Activated naive CD4-positive, alpha-beta T cell treated with anti-CD3 and anti-CD28 coated beads for 36 hours (primary cell): ENCODE results near the gene DET1. TPM values are rescaled to one million over a fixed set of nuclear protein-coding genes. Genes with fewer than 3 reads are reported as not detected.
"Not testable (repeated sequence)": the region's sequence is repeated elsewhere in the genome, so short reads cannot be mapped to it uniquely, and the experiment has no call there.

Experiments used
- CTCF ChIA-PET: fragments of 350-600 bp; sonication (Branson Sonifier 250); formaldehyde crosslinking; loops from one replicate; lab custom pipeline; 2021; ENCODE audit warnings: antibody characterized with exemption; lab: Charles Lee
- DNase-seq: peaks from one replicate; pipeline ENCODE4 v3.0.0-alpha.2; 2020
- H3K27ac Mint-ChIP-seq: one replicate; pipeline ENCODE4 v1.8.0; 2021; ENCODE audit warnings: mild to moderate bottlenecking, mixed read lengths
- H3K27me3 Mint-ChIP-seq: one replicate; pipeline ENCODE4 v1.8.0; 2021; ENCODE audit warnings: low read depth, mixed read lengths
- H3K36me3 Mint-ChIP-seq: one replicate; pipeline ENCODE4 v1.8.0; 2021; ENCODE audit warnings: low read depth, mixed read lengths
- H3K4me1 Mint-ChIP-seq: one replicate; pipeline ENCODE4 v1.8.0; 2021; ENCODE audit warnings: low read depth, mixed read lengths
- H3K4me3 Mint-ChIP-seq: one replicate; pipeline ENCODE4 v1.8.0; 2021; ENCODE audit warnings: mild to moderate bottlenecking, moderate library complexity, mixed read lengths
- H3K9me3 Mint-ChIP-seq: one replicate; pipeline ENCODE4 v1.8.0; 2021; ENCODE audit warnings: mixed read lengths
- intact Hi-C: fragments of 100-400 bp; cut with micrococcal nuclease; formaldehyde crosslinking; loops from one replicate; pipeline ENCODE4 v1.15.1; 2023
- total RNA-seq, 2 experiments: library from RNA; stranded (reverse); gene quantifications; one replicate each; pipeline ENCODE4 v1.2.3, GENCODE V29; 2021

Gene DET1
- total RNA-seq, 2 experiments from 2014 or later: 2.0 to 2.9 TPM

GRCh38 chr15:88487178-88487795 lies 59.2 kb downstream of the DET1 start:
- CTCF ChIA-PET: no interaction called here
- DNase-seq: no peak
- intact Hi-C loops: no loop called here
- Mint-ChIP-seq H3K4me3 (no peak overlapping the region), H3K27ac (peak overlapping the region; percentile 1), H3K36me3 (no peaks in the 10 kb centered on the region), H3K4me1 (no peaks in the 10 kb centered on the region), H3K27me3 (no peaks in the 10 kb centered on the region), H3K9me3 (no peaks in the 10 kb centered on the region)

GRCh38 chr15:88484682-88485331 lies 61.7 kb downstream of the DET1 start:
- Mint-ChIP-seq H3K27ac (no peak overlapping the region), H3K36me3 (no peaks in the 10 kb centered on the region), H3K9me3 (no peaks in the 10 kb centered on the region), H3K27me3 (no peaks in the 10 kb centered on the region), H3K4me3 (no peak overlapping the region), H3K4me1 (no peaks in the 10 kb centered on the region)
- DNase-seq: no peak
- intact Hi-C loops: no loop called here
- CTCF ChIA-PET: interaction anchor here (2.3 kb wide), 1 partner anchor 179 kb away, joined by 5 read pairs; no protein-coding TSS in a partner anchor

GRCh38 chr15:88482263-88482662 lies 64.2 kb downstream of the DET1 start:
- Mint-ChIP-seq H3K36me3 (peaks cover 6% of the 10 kb centered on the region), H3K4me1 (no peaks in the 10 kb centered on the region), H3K27ac (no peak overlapping the region), H3K9me3 (no peaks in the 10 kb centered on the region), H3K27me3 (no peaks in the 10 kb centered on the region), H3K4me3 (no peak overlapping the region)
- no peak for DNase-seq
- CTCF ChIA-PET: interaction anchor here (1.0 kb wide), 1 partner anchor 157 kb away, joined by 3 read pairs; the partner anchor contains the start of gene ISG20
- intact Hi-C loops: no loop called here

GRCh38 chr15:88480981-88481380 lies 65.5 kb downstream of the DET1 start:
- no peaks in the 10 kb centered on the region for H3K27me3 Mint-ChIP-seq
- CTCF ChIA-PET: interaction anchor here (0.7 to 1.6 kb wide), 3 partner anchors 10 to 175 kb away, joined by 3 read pairs; partner anchors contain the start of gene ISG20

GRCh38 chr15:88479169-88479568 lies 67.3 kb downstream of the DET1 start:
- Mint-ChIP-seq H3K36me3 (peaks cover 12% of the 10 kb centered on the region), H3K27ac (no peak overlapping the region), H3K4me1 (no peaks in the 10 kb centered on the region), H3K9me3 (no peaks in the 10 kb centered on the region), H3K27me3 (no peaks in the 10 kb centered on the region), H3K4me3 (no peak overlapping the region)
- CTCF ChIA-PET: no interaction called here
- intact Hi-C loops: no loop called here
- DNase-seq: no peak

More at GRCh38 chr15:88480981-88481380, 65.5 kb downstream of the DET1 start:
- Mint-ChIP-seq H3K36me3 (peaks cover 12% of the 10 kb centered on the region), H3K4me3 (no peak overlapping the region), H3K27ac (no peak overlapping the region), H3K4me1 (no peaks in the 10 kb centered on the region), H3K9me3 (no peaks in the 10 kb centered on the region)
- no peak for DNase-seq
- intact Hi-C loops: no loop called here

- CTCF ChIA-PET: interaction anchor here (2.3 kb wide), 1 partner anchor 186 kb away, joined by 8 read pairs; no protein-coding TSS in a partner anchor
- no peak overlapping the region for H3K4me3 Mint-ChIP-seq
- H3K9me3 Mint-ChIP-seq: no peaks in the 10 kb centered on the region
- no peaks in the 10 kb centered on the region for H3K4me1 Mint-ChIP-seq
- H3K36me3 Mint-ChIP-seq: peaks cover 12% of the 10 kb centered on the region
- no peak overlapping the region for H3K27ac Mint-ChIP-seq
- intact Hi-C loops: no loop called here
- H3K27me3 Mint-ChIP-seq: no peaks in the 10 kb centered on the region
- DNase-seq: no peak
Observed at GRCh38 chr15:88477904-88478303, 68.6 kb downstream of the DET1 start.

- H3K36me3 Mint-ChIP-seq: peaks cover 16% of the 10 kb centered on the region
- intact Hi-C loops: no loop called here
- no peaks in the 10 kb centered on the region for H3K27me3 Mint-ChIP-seq
- H3K27ac Mint-ChIP-seq: no peak overlapping the region
- H3K9me3 Mint-ChIP-seq: no peaks in the 10 kb centered on the region
- H3K4me3 Mint-ChIP-seq: no peak overlapping the region
- DNase-seq: no peak
- CTCF ChIA-PET: interaction anchor here (2.3 kb wide), 1 partner anchor 187 kb away, joined by 8 read pairs; no protein-coding TSS in a partner anchor
- peaks cover 4% of the 10 kb centered on the region for H3K4me1 Mint-ChIP-seq
Observed at GRCh38 chr15:88477126-88477525, 69.4 kb downstream of the DET1 start.

- CTCF ChIA-PET: interaction anchor here (2.3 kb wide), 1 partner anchor 187 kb away, joined by 8 read pairs; no protein-coding TSS in a partner anchor
- Mint-ChIP-seq H3K4me1 (peaks cover 9% of the 10 kb centered on the region), H3K36me3 (peaks cover 16% of the 10 kb centered on the region), H3K27ac (no peak overlapping the region), H3K27me3 (no peaks in the 10 kb centered on the region), H3K9me3 (no peaks in the 10 kb centered on the region), H3K4me3 (no peak overlapping the region)
- DNase-seq: peak; percentile 29
- intact Hi-C loops: loop anchor here (1.0 kb wide), 2 partner anchors 138 to 188 kb away; no protein-coding TSS in a partner anchor
Observed at GRCh38 chr15:88476635-88477060, 69.8 kb downstream of the DET1 start.

- H3K27me3 Mint-ChIP-seq, H3K9me3 Mint-ChIP-seq, intact Hi-C loops, DNase-seq, H3K4me3 Mint-ChIP-seq, H3K27ac Mint-ChIP-seq, H3K4me1 Mint-ChIP-seq: not testable (repeated sequence)
- CTCF ChIA-PET: interaction anchor here (0.7 to 1.5 kb wide), 2 partner anchors 23 to 70 kb away, joined by 3 to 7 read pairs; no protein-coding TSS in a partner anchor
- peaks cover 14% of the 10 kb centered on the region for H3K36me3 Mint-ChIP-seq
Observed at GRCh38 chr15:88473661-88474293, 72.7 kb downstream of the DET1 start.

- intact Hi-C loops: no loop called here
- CTCF ChIA-PET: interaction anchor here (0.8 to 1.6 kb wide), 2 partner anchors 16 to 399 kb away, joined by 3 to 4 read pairs; no protein-coding TSS in a partner anchor
- H3K4me3 Mint-ChIP-seq: no peak overlapping the region
- H3K36me3 Mint-ChIP-seq: peaks cover 15% of the 10 kb centered on the region
- DNase-seq: peak; percentile 48
- H3K27me3 Mint-ChIP-seq: no peaks in the 10 kb centered on the region
- H3K27ac Mint-ChIP-seq: peak overlapping the region; percentile 46
- no peaks in the 10 kb centered on the region for H3K9me3 Mint-ChIP-seq
- H3K4me1 Mint-ChIP-seq: peaks cover 9% of the 10 kb centered on the region
Observed at GRCh38 chr15:88472225-88472624, 74.3 kb downstream of the DET1 start.

GRCh38 chr15:88470625-88471372 lies 75.7 kb downstream of the DET1 start:
- no peaks in the 10 kb centered on the region for H3K9me3 Mint-ChIP-seq
- peaks cover 9% of the 10 kb centered on the region for H3K36me3 Mint-ChIP-seq
- no peak overlapping the region for H3K27ac Mint-ChIP-seq
- CTCF ChIA-PET: interaction anchor here (0.6 to 1.6 kb wide), 5 partner anchors 10 to 859 kb away, joined by 3 to 4 read pairs (median 3); no protein-coding TSS in a partner anchor
- intact Hi-C loops: no loop called here
- no peak for DNase-seq
- no peaks in the 10 kb centered on the region for H3K27me3 Mint-ChIP-seq
- H3K4me1 Mint-ChIP-seq: peaks cover 20% of the 10 kb centered on the region
- H3K4me3 Mint-ChIP-seq: no peak overlapping the region
